ENCODE measurements around the gene DNAJC5G.

DNAJC5G gene

GRCh38 chr2:27304488-27305240, 29.4 kb downstream of the DNAJC5G start:
- TF ChIP-seq CTCF (conservative IDR thresholded peaks at IDR 0.05; ENCODE audit: low read depth, low read length), result no peak
- no peak for DNase-seq (ENCODE audit: low read depth)
- H3K4me3 ChIP-seq (ENCODE audit: low read depth, low read length), result no peak overlapping the region

- DNase-seq (ENCODE audit: low read depth), result no peak
- H3K4me3 ChIP-seq (ENCODE audit: low read depth, low read length), result no peak overlapping the region
- no peak for TF ChIP-seq CTCF (conservative IDR thresholded peaks at IDR 0.05; ENCODE audit: low read depth, low read length)
Observed at GRCh38 chr2:27305516-27305915, 30.3 kb downstream of the DNAJC5G start.

- TF ChIP-seq CTCF (conservative IDR thresholded peaks at IDR 0.05; ENCODE audit: low read depth, low read length), result no peak
- H3K4me3 ChIP-seq (ENCODE audit: low read depth, low read length), result no peak overlapping the region
- no peak for DNase-seq (ENCODE audit: low read depth)
Observed at GRCh38 chr2:27306136-27306535, 30.9 kb downstream of the DNAJC5G start.

GRCh38 chr2:27306573-27307286, 31.5 kb downstream of the DNAJC5G start:
- TF ChIP-seq CTCF (conservative IDR thresholded peaks at IDR 0.05; ENCODE audit: low read depth, low read length), result no peak
- DNase-seq (ENCODE audit: low read depth), result no peak

GRCh38 chr2:27307287-27307544, 32.0 kb downstream of the DNAJC5G start:
- no peak overlapping the region for H3K4me3 ChIP-seq (ENCODE audit: low read depth, low read length)
- no peak for TF ChIP-seq CTCF (conservative IDR thresholded peaks at IDR 0.05; ENCODE audit: low read depth, low read length)

More at GRCh38 chr2:27306573-27307286, 31.5 kb downstream of the DNAJC5G start:
- no peak overlapping the region for H3K4me3 ChIP-seq (ENCODE audit: low read depth, low read length)

GRCh38 chr2:27307545-27308358, 32.5 kb downstream of the DNAJC5G start:
- TF ChIP-seq CTCF (conservative IDR thresholded peaks at IDR 0.05; ENCODE audit: low read depth, low read length), result no peak
- no peak for DNase-seq (ENCODE audit: low read depth)
- no peak overlapping the region for H3K4me3 ChIP-seq (ENCODE audit: low read depth, low read length)

More at GRCh38 chr2:27307287-27307544, 32.0 kb downstream of the DNAJC5G start:
- DNase-seq (ENCODE audit: low read depth), result no peak
